HPDE6-E6E7 (cell line): Measurements from ENCODE around the gene GLMN.
"Not testable (repeated sequence)": the region's sequence is repeated elsewhere in the genome, so short reads cannot be mapped to it uniquely, and the experiment has no call there.

ENCODE experiments used
- DNase-seq: peaks from one replicate; pipeline ENCODE4 v3.0.0; 2011; ENCODE audit warnings: missing footprints; ENCODE audit errors: extremely low spot score

GLMN gene

DNA sequence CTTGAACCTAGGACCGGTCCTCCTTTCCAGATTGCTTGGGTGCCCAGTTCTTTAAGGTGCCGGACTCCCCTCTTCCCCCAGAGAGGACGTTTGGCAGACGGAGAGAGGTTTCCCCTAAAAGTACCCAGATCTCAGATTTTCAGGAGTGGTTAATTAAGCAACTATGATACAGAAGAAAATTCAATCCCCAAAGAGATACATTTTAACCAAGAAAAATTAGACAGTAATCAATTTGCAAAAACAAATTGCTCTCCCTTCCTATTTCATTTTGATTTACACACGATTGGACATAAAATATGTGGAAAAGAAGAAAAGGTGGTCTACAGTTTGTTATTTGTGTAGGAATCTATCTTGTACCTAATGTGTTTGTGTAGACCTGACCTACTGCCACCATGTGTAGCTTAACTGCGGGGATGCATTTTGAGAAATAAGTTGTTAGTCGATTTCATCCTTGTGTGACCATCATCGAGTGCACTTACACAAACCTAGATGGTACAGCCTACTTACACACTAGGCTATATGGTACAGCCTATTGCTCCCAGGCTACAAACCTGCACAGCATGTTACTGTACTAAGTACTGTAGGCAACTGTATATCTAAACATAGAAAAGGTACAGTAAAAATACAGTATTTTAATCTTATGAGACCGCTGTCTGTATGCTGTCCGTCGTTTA is 827 bp upstream of the GLMN start:
- no peak for DNase-seq

DNA sequence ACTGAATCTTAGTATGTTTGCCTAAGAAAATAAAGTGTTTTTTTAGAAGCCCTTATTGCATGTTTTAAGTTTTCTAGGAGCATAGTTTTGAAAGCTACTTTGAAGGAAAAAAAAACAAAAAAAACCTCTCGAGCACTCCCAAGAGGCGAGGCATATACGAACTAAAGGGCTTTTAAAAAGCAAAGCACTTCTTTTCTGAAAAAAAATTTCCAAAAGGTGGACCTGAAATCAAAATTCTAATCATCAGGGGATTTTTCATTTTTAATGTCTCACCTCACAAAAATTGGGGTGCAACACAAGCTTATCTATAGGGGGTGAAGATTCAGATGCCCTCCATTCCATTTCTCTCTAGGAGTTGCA is 594 bp downstream of the GLMN start:
- no peak for DNase-seq

DNA sequence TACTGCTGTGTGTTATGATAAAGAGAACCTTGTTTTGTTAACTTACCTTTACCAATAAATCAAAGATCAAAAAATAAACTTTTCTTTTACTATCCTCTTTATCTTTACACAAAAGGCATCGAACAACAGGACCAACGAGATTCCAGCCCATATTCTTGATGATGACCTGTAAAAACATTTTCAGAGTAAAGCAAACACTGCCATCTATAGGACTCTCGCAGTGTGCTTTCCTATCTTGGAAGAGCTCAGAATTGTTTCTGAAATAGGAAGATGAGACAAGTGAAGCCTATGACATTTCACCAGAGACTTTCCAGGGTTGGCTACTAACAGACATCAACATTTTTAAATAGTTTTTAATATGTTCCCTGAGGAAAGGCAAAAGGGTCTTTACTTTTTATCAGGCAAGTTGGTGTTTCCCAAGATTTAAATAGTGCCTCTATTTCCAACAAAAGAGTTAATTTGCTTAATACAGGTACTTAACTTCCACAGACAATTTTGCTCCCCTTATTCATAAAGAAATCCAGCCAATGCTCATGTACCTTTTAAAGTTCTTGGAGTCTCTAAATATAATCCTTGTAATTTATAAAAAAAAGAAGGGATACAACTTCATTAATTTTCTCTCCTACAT is 7.3 kb downstream of the GLMN start:
- DNase-seq, result peak; percentile 14

DNA sequence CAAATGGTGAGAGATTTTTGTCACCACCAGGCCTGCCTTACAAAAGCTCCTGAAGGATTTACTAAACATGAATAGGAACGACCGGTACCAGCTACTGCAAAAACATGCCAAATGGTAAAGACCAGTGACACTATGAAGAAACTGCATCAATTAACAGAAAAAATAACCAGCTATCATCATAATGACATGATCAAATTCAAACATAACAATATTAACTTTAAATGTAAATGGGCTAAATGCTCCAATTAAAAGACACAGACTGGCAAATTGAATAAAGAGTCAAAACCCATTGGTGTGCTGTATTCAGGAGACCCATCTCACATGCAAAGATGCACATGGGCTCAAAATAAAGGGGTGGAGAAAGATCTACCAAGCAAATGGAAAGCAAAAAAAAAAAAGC is 17.4 kb downstream of the GLMN start:
- not testable (repeated sequence) for DNase-seq

GRCh38 chr1:92279781-92280180 is 19.0 kb downstream of the GLMN start:
- not testable (repeated sequence) for DNase-seq

DNA sequence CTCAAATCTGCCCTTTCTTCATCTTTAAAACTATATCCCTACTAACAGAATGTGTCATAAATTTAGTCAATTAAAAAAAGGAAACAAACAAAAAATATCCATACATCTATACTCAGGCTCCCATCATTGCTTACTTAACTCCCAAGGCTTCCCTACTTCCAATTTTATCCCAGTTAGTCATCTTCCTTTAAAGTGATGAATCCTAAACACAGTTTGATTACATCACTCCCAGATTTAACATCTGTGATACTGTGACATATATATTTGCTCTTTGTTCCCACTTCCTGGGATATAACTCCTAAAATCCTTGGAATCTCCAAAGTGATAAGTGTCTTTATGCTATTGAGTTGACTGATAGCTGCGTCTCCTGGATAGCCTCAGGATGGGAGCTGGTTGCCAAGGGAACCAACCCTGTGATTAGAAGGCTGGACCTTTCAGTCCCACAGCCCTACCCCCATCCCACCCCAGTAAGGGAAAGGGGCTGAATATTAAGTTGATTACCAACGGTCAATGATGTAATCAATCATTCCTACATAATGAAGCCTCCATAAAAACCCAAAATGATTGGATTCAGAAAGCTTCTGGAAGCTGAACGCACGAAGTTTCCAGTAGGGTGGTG is 21.6 kb downstream of the GLMN start:
- DNase-seq, result no peak

GRCh38 chr1:92276082-92276481 is 22.7 kb downstream of the GLMN start:
- no peak for DNase-seq

- no peak for DNase-seq
Measured at GRCh38 chr1:92274939-92275338, 23.8 kb downstream of the GLMN start.

GRCh38 chr1:92273039-92273438 is 25.7 kb downstream of the GLMN start:
- no peak for DNase-seq

DNA sequence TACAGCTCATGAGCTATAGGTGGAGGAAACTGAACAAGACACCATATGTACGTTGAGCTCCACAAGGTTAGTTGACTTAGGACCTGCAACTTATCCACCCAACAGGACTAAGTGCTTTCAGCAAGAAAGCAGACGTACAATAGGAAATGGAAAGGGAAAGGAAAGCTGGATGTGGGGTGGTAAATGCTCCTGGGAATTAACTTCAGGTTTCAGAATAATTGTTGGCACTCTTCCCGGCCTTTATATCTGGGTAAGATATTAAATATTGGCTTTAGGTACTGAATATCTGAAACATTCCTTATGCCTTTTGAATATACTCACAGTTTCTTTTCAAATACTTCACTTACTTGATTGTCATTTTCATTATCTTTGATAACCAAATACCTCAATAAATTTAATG is 36.3 kb downstream of the GLMN start:
- DNase-seq, result no peak

DNA sequence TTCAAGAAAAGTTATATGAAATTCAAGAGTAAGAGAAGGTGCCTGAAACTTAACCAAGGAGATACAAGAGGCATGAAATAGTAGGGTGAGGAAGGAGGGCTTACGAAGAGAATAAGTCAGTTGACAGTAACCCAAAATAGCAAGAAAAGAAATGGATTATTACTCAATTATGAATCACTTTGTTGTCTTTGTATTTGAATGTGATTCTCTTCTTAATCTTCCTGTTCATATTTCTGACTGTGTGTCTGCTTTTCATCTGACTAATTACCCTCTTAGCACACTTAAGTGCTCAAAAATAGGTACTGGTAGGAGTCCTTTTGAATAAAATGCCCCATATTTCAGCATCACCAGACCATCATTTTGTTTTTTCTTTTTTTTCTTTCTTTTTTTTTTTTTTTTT is 39.4 kb downstream of the GLMN start:
- peak; percentile 8 for DNase-seq

GRCh38 chr1:92254714-92255113 is 44.1 kb downstream of the GLMN start:
- not testable (repeated sequence) for DNase-seq

DNA sequence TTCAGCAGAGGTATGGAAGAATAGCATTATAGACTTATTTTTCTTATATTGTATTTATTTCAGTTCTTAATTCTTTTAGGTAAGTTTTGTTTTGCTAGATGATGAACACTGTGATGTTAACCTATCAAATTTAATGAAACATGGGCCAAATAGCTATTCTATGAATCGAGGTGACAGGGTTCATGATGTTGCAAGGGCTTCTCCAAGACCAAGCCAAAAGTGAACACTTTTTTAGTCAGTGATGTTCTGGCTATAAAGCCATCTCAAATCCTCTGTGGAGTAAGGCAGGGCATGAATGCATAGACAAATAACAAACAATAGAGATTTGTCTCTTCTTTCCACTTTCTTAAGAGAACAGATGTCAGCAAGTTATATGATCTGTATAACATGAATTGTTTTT is 54.4 kb downstream of the GLMN start:
- no peak for DNase-seq

DNA sequence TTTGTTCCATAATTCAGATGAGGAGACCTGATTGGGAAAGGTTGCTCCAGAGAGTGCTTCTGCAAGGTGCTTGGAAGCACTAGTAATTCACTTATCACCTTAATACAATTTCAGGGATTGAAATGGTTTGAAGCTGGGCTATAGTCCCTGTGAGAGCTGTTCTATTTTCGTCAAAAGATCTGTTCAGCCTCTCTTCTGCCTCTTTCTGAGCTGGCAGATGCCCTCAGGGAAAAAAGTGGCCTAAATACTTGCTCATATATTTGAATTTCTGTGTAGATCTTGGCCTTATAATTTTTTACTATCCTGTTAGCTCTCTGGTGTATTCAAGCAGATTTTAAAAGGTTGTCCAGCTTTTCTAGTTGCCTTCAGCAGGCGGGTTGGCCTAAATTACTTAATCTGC is 58.8 kb downstream of the GLMN start:
- DNase-seq, result no peak

DNA sequence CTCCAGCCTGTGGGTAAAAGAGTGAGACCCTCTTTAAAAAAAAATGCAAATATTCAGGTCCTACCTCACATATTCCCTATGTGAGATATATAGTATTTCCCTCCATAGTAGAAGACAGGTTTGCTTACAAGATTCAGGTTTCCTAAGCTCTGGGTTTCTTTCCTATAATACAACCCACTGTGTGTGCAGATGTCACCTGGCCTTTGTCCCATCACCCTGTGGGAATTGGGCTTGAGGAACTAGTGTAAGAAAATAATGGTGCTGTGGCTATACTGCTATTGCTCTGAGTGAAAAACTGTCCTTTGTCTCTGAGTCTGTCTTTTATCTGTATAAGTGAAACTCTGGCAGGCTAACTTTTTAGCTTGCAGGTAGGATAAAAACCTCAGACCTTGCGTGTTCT is 68.1 kb downstream of the GLMN start:
- no peak for DNase-seq

- DNase-seq, result no peak
Measured at GRCh38 chr1:92228401-92228800, 70.4 kb downstream of the GLMN start.

DNA sequence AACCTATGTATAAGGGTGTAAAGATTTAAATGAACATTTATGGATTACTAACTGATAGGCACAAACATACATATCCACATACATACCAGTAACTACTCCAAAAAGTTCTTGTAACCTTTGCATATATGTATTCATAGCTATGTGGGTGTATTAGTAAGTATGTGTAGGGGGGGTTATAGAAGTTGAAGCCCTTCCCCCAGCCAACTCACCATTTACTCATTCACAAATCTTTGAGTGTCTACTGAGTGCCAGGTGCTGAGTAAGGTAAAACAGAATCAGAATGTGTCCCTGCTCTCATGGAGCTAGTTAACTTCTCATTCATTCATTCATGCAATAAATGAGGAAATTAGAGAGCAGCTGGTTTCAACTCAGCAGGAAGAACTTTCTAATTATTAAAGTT is 79.8 kb downstream of the GLMN start:
- DNase-seq, result no peak

DNA sequence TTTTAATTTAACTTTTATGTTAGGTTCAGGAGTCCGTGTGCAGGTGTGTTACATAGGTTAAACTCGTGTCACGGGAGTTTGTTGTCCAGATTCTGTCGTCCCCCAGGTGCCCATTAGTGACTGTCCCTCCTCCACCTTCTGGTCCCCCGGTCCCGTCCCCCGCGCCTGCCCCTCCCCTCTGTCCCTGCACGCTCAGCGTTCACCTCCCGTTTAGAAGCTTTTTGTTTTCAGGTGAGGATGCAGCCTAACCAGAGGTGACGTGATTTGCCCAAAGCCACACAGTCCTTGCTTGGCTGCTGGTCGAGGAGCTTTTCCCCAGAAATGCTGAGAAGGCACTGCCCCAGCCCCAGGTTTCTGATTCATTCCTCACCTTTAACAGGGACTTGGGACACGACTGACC is 80.2 kb downstream of the GLMN start:
- no peak for DNase-seq

DNA sequence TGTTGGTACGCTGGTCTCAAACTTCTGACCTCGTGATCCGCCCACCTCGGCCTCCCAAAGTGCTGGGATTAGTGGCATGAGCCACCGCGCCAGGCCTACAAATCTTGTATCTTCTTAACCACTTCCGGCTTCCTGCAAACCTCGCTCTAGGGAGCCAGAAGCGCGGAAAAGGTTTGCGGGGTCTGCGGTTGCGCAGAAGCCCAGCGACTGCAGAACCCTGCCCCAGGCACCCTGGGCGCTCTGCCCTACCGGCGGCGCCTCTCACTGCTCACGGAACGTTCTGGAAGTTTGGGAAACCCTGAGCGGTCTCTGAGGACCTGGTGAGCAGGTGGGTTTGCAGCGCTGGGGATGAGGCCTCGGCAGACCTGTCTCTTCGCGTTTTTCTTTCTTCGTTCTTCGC is 81.1 kb downstream of the GLMN start, which contains the start of gene C1orf146:
Gene C1orf146 (plus strand): TSS at position 195 of the 400 bp plus-strand sequence. CDS start 13,506 bp downstream, outside the sequence.
- DNase-seq, result no peak

- peak; percentile 14 for DNase-seq
Measured at GRCh38 chr1:92211166-92211565, 87.6 kb downstream of the GLMN start.

DNA sequence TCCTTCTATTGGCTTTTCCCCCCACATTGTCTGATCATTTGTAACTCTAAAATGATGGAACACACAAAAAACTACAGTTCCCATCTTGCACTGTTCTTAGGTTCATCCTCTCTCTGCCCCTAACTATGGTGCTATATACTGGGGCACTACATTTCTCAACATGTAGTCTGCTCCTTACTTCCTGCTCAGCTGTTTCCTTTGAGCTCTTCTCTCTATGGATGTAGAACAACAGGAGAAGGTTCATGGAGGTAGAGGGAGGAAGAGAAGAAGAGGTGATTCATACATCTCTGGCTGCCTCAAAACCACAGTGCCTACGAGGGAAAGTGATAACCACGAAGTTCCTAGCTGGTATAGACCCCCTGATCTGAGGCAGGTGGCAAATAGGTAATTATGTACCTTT is 88.1 kb downstream of the GLMN start:
- DNase-seq, result no peak

- DNase-seq, result no peak
Measured at GRCh38 chr1:92203105-92203504, 95.7 kb downstream of the GLMN start.

GRCh38 chr1:92201973-92202372 is 96.8 kb downstream of the GLMN start:
- DNase-seq, result no peak
